ENCODE data around the gene WNT6.
A peak's percentile ranks its signal among the peaks of the same experiment; 100 is the strongest.

WNT6 gene

DNA sequence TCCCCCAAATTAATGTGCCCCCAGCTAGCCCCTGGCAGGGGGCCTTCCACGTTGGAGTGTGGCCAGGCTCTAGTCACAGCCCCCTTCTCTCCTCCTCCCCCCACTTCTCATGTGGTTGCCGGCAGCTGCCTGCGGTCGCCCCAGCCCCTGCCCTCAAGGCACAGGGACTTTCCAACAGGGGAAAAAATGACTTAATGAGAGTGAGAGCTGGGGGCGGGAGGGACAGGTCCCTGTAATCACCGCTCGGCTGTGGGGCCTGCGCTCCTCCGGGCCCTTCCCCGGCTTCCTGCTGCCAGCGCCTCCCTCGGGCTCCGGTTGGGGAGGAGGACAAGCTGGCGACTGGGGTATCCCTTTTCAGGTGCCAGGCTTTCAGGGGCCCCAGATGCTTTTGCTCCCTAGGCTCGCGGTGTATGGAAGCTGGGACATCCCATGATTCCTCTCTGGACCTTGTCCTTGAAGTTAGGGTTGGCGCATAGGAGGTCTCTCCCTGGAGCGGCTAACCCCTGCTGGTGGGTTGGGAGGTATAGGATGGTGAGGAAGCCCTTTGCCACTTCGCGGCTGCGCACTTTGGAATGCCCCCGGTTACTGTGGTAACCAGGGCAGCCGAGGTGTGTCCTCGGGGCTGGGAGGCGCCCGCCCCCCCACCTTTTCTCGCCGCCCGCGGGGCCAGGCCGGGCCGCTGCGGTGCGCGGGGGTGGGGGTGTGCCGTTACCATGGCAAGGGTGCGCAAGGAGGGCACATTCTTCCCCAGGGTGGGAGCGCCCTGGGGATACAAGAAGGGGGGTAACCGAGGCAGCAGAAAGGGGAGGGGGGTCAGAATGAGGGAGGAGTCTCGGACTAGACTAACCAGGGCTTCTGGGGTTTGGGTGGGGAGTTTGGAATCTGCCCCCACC, 37.1 kb downstream of the WNT6 start:
- Histone ChIP-seq H3K79me2 (no peaks in the 10 kb centered on the region), H3K36me3 (ENCODE audit: control insufficient read depth, insufficient read depth, low read length) (no peaks in the 10 kb centered on the region), H3K27ac (no peak overlapping the region), H3K4me2 (ENCODE audit: low read length) (no peak overlapping the region), H3K4me1 (peaks cover 7% of the 10 kb centered on the region), H3K4me3 (ENCODE audit: low read depth, low read length) (no peak overlapping the region), H3K27me3 (ENCODE audit: control insufficient read depth, insufficient read depth, low read length) (peaks cover 8% of the 10 kb centered on the region), H3K9ac (no peak overlapping the region), H3K9me3 (ENCODE audit: control insufficient read depth, low read length) (no peaks in the 10 kb centered on the region), H2AFZ (peak overlapping the region; percentile 34)
- no peak for TF ChIP-seq CTCF (IDR thresholded peaks at IDR 0.05)

DNA sequence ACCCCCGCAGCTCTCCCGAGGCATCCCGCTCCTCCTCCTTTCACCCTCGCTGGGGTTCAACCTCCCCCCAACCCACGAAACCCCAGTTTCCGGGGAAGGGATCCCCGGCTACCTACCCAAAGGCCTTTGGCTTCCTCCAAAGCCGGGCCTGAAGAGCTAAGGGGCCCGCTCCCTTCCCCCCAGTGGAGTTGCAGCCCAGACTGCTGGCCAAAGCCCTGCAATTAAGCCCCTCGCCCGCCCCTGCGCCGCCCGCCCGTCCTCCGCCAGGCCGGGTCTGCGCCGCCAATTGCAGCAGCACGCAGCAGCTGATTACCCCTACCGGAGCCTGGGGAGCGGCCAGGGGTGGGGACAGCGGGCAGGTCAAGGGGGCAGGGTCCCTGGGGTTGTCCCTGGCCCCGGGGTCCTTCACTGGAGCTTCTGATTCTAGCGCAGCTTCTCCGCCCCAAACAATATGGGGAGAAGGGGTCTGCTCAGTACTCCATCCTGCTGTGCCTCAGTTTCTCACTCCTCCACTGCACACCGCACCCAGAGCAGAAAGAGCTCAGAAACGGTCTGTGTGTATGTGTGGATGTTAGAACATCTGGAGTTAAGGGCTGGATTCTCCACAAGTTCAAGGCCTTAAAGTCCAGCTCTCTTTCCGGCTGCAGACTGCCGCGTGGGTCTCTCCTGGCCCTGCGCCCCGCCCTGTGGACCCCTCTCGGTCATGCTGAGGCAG, 37.9 kb downstream of the WNT6 start:
- no peak overlapping the region for H3K27ac ChIP-seq
- TF ChIP-seq CTCF (IDR thresholded peaks at IDR 0.05), result no peak
- H3K36me3 ChIP-seq (ENCODE audit: control insufficient read depth, insufficient read depth, low read length), result no peaks in the 10 kb centered on the region
- H3K4me3 ChIP-seq (ENCODE audit: low read depth, low read length), result no peak overlapping the region
- no peaks in the 10 kb centered on the region for H3K79me2 ChIP-seq
- H3K27me3 ChIP-seq (ENCODE audit: control insufficient read depth, insufficient read depth, low read length), result peaks cover 8% of the 10 kb centered on the region
- no peaks in the 10 kb centered on the region for H3K9me3 ChIP-seq (ENCODE audit: control insufficient read depth, low read length)
- H3K4me2 ChIP-seq (ENCODE audit: low read length), result no peak overlapping the region
- H3K4me1 ChIP-seq, result peaks cover 7% of the 10 kb centered on the region
- H2AFZ ChIP-seq, result no peak overlapping the region
- no peak overlapping the region for H3K9ac ChIP-seq

- no peak overlapping the region for H3K27ac ChIP-seq
- peaks cover 8% of the 10 kb centered on the region for H3K27me3 ChIP-seq (ENCODE audit: control insufficient read depth, insufficient read depth, low read length)
- no peak overlapping the region for H3K4me3 ChIP-seq (ENCODE audit: low read depth, low read length)
- no peak overlapping the region for H3K4me2 ChIP-seq (ENCODE audit: low read length)
- H3K9ac ChIP-seq, result no peak overlapping the region
- peak overlapping the region; percentile 8 for H2AFZ ChIP-seq
- peak; percentile 96 for TF ChIP-seq CTCF (IDR thresholded peaks at IDR 0.05)
- no peaks in the 10 kb centered on the region for H3K36me3 ChIP-seq (ENCODE audit: control insufficient read depth, insufficient read depth, low read length)
- H3K79me2 ChIP-seq, result no peaks in the 10 kb centered on the region
- H3K9me3 ChIP-seq (ENCODE audit: control insufficient read depth, low read length), result no peaks in the 10 kb centered on the region
- peaks cover 7% of the 10 kb centered on the region for H3K4me1 ChIP-seq
These were observed 38.7 kb downstream of the WNT6 start for GRCh38 chr2:218898109-218898878.

GRCh38 chr2:218899147-218899546, 39.5 kb downstream of the WNT6 start:
- TF ChIP-seq CTCF (IDR thresholded peaks at IDR 0.05), result no peak
- Histone ChIP-seq H3K9ac (no peak overlapping the region), H3K9me3 (ENCODE audit: control insufficient read depth, low read length) (no peaks in the 10 kb centered on the region), H3K4me2 (ENCODE audit: low read length) (no peak overlapping the region), H3K27ac (no peak overlapping the region), H3K27me3 (ENCODE audit: control insufficient read depth, insufficient read depth, low read length) (peaks cover 8% of the 10 kb centered on the region), H3K79me2 (no peaks in the 10 kb centered on the region), H3K4me3 (ENCODE audit: low read depth, low read length) (no peak overlapping the region), H2AFZ (no peak overlapping the region), H3K4me1 (peaks cover 7% of the 10 kb centered on the region), H3K36me3 (ENCODE audit: control insufficient read depth, insufficient read depth, low read length) (no peaks in the 10 kb centered on the region)

All from parathyroid adenoma (tissue), 2 donors.